Neural crest cell (in vitro differentiated cells): ENCODE data around the gene PCLO. TPM values are rescaled to one million over a fixed set of nuclear protein-coding genes. Genes with fewer than 3 reads are reported as not detected.

Experiments used
- DNase-seq: peaks from one replicate; pipeline ENCODE4 v3.0.0; 2021; ENCODE audit warnings: low read depth, mixed read lengths, low spot score
- H3K27ac Mint-ChIP-seq: one replicate; pipeline ENCODE4 v1.8.0; 2021; ENCODE audit warnings: mild to moderate bottlenecking, mixed read lengths; ENCODE audit not compliant: unreplicated experiment
- H3K27me3 Mint-ChIP-seq: 2 replicates; pipeline ENCODE4 v1.8.0; 2021; ENCODE audit warnings: low read depth, mild to moderate bottlenecking, mixed read lengths
- H3K36me3 Mint-ChIP-seq: 2 replicates; pipeline ENCODE4 v1.8.0; 2021; ENCODE audit warnings: low read depth, mild to moderate bottlenecking, mixed read lengths
- H3K4me1 Mint-ChIP-seq: 2 replicates; pipeline ENCODE4 v1.8.0; 2021; ENCODE audit warnings: mixed read lengths
- H3K4me3 Mint-ChIP-seq: one replicate; pipeline ENCODE4 v1.8.0; 2021; ENCODE audit warnings: mild to moderate bottlenecking, mixed read lengths
- H3K9me3 Mint-ChIP-seq: 2 replicates; pipeline ENCODE4 v1.8.0; 2021; ENCODE audit warnings: mixed read lengths
- total RNA-seq: library from RNA; stranded (reverse); gene quantifications from 2 replicates; pipeline ENCODE4 v1.2.1, GENCODE V29; 2021
- TF ChIP-seq, protein P1 (sequence below): fragments of 200-600 bp; sonication (generic); conservative IDR thresholded peaks from 2 replicates; pipeline ENCODE4 v1.5.0; 2021; ENCODE audit warnings: antibody characterized with exemption, mild to moderate bottlenecking

Gene PCLO
- total RNA-seq, 1 donor from 2014 or later = 3.5 TPM

DNA sequence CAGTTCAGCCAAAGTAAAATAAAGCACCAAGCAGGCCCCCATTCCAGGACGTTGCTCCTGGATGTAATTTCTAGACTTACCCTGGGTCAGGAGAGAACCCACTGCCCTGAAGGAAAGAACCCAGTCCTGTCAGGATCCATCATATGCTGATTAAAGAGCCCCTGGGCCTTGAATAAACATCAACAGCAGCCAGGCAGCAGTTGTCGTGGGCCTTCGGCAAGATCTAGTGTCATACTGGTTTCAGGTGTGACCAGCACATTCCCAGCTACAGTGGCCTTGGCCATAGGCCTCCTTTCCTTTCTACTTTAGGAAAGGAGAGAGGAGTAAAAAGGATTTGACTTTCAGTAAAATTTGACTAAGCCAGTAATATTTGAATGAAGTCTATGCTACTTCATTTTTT is 430.0 kb downstream of the PCLO start:
- Mint-ChIP-seq H3K36me3 (no peaks in the 10 kb centered on the region), H3K9me3 (no peaks in the 10 kb centered on the region), H3K4me1 (no peaks in the 10 kb centered on the region), H3K4me3 (no peak overlapping the region), H3K27me3 (no peaks in the 10 kb centered on the region), H3K27ac (no peak overlapping the region)
- DNase-seq = no peak
- TF ChIP-seq, protein P1, sequence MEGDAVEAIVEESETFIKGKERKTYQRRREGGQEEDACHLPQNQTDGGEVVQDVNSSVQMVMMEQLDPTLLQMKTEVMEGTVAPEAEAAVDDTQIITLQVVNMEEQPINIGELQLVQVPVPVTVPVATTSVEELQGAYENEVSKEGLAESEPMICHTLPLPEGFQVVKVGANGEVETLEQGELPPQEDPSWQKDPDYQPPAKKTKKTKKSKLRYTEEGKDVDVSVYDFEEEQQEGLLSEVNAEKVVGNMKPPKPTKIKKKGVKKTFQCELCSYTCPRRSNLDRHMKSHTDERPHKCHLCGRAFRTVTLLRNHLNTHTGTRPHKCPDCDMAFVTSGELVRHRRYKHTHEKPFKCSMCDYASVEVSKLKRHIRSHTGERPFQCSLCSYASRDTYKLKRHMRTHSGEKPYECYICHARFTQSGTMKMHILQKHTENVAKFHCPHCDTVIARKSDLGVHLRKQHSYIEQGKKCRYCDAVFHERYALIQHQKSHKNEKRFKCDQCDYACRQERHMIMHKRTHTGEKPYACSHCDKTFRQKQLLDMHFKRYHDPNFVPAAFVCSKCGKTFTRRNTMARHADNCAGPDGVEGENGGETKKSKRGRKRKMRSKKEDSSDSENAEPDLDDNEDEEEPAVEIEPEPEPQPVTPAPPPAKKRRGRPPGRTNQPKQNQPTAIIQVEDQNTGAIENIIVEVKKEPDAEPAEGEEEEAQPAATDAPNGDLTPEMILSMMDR = no peak

DNA sequence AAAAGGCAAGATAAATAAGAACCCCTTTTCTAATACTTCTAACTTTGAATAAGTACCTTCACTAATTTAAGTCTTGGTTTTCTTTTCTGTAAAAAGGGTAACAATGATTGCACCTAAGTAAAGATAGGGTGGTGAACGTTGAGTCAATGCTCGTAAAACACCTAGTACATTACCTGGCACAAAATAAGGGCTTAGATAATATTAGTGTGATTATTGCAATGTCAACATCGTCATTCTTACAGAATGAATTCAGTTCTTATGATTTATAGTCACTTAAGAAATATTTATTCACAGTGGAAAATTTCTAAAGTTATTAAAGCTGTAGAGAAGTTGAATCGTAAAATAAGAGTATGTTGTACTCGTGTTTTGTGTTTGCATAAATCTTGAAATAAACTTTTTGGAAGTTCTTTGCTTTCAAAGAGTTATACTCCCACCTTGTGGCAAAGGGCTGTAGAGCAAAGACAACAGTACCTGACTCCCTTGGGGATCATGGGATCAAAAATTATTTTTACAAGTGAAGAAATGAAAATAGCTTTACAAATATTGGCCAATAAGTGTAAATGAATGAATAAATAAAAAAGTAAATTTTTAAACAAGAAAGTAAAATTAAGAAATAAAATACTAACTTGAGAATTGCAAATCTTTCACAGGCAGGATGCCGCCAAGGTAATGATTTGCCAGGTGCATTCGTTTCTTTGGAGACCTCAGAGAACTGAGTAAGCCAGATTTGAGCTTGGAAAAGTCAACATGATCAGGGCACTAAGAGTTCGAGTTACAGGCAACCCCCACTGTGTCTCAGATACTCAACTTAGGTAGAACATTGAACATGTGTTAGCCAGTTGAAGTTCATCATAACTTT is 433.3 kb downstream of the PCLO start:
- Mint-ChIP-seq H3K4me1 (no peaks in the 10 kb centered on the region), H3K27me3 (no peaks in the 10 kb centered on the region), H3K27ac (no peak overlapping the region), H3K4me3 (no peak overlapping the region), H3K9me3 (no peaks in the 10 kb centered on the region), H3K36me3 (no peaks in the 10 kb centered on the region)
- TF ChIP-seq, protein P1 = peak; percentile 89
- DNase-seq = peak; percentile 9

DNA sequence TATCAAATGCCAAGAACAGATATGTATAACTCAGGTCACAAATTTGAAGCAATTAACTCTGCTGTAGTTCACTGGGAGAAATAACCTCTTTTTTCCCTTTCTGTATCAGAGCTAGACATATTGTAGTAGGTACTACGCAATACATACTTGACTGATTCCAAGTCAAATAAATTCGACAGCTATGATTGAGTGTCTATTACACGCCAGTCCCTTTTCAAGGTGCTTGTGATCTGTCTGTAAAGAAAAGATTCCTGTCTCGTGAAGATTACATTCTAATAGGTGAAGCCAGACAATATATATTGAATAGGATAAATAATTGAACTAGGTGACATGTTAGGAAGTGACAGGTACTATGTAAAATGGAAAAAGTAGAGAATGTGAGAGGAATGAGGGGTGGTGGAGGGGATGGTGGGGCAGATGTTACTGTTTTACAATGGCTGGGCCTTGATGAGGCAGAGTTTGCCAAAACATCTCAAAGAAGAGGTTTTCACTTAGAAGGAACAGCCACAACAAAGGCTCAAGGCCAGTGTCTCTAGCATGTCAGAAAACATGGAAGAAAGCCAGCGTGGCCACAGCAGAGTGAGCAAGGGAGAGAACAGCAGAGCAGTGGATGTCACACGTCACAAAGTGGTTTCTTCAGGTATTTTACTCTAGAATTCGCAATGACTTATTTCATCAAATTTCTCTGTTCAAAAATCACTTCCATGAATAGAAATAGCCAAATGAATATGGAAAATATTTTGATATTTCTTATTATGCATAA is 436.5 kb downstream of the PCLO start:
- H3K9me3 Mint-ChIP-seq = no peaks in the 10 kb centered on the region
- no peaks in the 10 kb centered on the region for H3K27me3 Mint-ChIP-seq
- no peaks in the 10 kb centered on the region for H3K36me3 Mint-ChIP-seq
- DNase-seq = no peak
- H3K4me1 Mint-ChIP-seq = no peaks in the 10 kb centered on the region
- TF ChIP-seq, protein P1 = no peak
- no peak overlapping the region for H3K4me3 Mint-ChIP-seq
- H3K27ac Mint-ChIP-seq = no peak overlapping the region

DNA sequence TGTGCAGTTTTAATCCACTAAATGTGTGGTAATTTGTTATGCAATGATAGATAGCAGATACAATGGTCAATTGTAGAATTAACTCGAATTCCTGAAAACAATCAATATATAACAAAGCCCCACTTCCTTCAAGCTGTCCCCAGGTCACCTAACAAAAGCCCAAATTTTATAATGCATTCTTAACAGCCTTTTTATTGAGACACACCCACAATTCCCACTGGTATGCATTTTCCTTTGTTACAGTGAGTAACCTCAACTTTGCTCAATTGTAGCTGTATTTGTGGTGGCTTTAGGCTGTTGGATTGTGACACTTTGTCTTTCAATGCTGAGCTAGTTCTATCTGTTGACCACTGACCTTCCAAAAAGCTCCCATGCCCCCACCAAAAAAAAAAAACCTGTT is 439.3 kb downstream of the PCLO start:
- H3K9me3 Mint-ChIP-seq = no peaks in the 10 kb centered on the region
- DNase-seq = no peak
- H3K27ac Mint-ChIP-seq = no peak overlapping the region
- no peaks in the 10 kb centered on the region for H3K27me3 Mint-ChIP-seq
- TF ChIP-seq, protein P1 = no peak
- no peaks in the 10 kb centered on the region for H3K36me3 Mint-ChIP-seq
- H3K4me3 Mint-ChIP-seq = no peak overlapping the region
- no peaks in the 10 kb centered on the region for H3K4me1 Mint-ChIP-seq

DNA sequence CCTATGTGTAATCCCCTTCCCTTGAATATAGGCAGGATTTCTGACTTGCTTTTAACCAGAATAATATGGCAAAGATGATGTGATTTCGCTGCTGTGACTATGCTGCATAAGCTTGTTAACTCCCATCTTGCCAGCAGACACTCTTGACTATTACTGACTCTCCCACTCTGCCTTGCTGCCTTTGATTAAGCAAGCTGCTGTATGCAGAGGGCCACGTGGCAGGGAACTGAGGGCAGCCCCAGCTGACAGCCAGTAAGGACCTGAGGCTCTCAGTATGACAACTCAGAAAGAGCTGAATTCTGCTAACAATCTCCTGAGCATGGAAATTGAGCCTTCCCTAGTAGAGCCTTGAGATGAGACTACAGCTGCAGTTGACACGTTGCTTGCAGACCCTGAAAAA is 439.7 kb downstream of the PCLO start:
- no peaks in the 10 kb centered on the region for H3K9me3 Mint-ChIP-seq
- no peaks in the 10 kb centered on the region for H3K36me3 Mint-ChIP-seq
- H3K4me3 Mint-ChIP-seq = no peak overlapping the region
- H3K27me3 Mint-ChIP-seq = no peaks in the 10 kb centered on the region
- TF ChIP-seq, protein P1 = no peak
- DNase-seq = no peak
- H3K27ac Mint-ChIP-seq = no peak overlapping the region
- H3K4me1 Mint-ChIP-seq = no peaks in the 10 kb centered on the region
